Stimulated activated CD8-positive, alpha-beta memory T cell treated with anti-CD3 and anti-CD28 coated beads, Interleukin-12 subunit alpha, Interleukin-12 subunit beta, amount 100 ng/mL, for 4 hours (primary cell): ENCODE data around the gene GPT2.
"Not testable (repeated sequence)": the region's sequence is repeated elsewhere in the genome, so short reads cannot be mapped to it uniquely, and the experiment has no call there.

Experiments used
- DNase-seq: peaks from one replicate; pipeline ENCODE4 v3.0.0-alpha.2; 2020; ENCODE audit warnings: low read depth

Gene GPT2

DNA sequence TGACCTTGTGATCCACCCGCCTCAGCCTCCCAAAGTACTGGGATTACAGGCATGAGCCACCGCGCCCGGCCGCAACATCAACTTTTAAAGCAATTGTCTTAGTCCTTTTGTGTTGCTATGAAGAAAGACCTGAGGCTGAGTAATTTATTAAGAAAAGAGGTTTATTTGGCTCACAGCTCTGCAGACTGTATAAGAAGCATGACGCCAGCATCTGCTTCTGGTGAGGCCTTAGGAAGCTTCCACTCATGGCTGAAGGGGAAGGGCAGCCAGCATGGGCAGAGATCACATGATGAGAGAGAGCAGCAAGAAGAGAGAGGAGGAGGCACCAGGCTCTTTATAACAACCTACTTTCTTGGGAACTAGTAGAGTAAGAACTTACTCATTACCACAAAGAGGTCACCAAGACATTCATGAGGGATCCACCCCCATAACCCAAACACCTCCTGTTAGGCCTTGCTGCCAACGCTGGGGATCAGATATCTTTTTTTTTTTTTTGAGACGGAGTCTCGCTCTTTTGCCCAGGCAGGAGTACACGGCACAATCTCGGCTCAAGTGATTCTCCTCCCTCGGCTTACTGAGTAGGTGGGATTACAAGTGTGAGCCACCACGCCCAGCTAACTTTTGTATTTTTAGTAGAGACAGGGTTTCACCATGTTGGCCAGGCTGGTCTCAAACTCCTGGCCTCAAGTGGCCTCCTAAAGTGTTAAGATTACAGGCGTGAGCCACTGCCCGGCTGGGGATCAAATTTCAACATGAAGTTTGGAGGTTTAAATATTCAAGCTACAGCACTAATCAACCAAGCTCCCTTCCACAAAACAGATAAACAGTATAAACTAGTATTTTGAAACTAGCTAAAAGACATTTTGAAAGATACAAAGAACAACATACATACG is 21.4 kb upstream of the GPT2 start:
- DNase-seq, result no peak

DNA sequence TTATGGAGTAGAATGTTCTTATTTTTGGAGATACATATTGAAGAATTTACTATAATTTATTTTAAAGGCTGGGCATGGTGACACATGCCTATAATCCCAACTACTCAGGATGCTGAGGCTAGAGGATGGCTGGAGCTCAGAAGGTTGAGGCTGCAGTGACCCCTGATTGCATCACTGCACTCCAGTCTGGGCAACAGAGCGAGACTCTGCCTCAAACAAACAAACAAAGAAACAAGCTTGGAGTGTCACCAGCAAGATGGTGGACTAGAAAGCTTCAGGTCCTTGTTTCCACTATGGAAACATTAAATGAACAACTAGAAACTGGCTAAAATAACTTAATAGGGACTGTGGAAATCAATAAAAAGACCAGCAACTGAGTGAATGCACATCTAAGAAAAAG is 17.9 kb upstream of the GPT2 start:
- DNase-seq, result no peak

DNA sequence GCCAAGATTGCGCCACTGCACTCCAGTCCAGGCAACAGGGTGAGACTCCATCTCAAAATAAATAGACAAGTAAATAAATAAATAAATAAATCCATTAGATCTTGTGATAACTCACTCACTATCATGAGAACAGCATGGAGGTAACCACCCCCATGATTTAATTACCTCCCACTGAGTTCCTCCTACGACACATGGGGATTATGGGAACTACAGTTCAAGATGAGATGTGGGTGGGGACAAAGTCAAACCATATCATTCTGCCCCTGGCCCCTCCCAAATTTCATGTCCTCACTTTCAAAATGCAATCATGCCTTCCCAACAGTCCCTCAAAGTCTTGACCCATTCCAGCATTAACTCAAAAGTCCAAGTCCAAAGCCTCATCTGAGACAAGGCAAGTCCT is 16.7 kb upstream of the GPT2 start:
- DNase-seq, result not testable (repeated sequence)

DNA sequence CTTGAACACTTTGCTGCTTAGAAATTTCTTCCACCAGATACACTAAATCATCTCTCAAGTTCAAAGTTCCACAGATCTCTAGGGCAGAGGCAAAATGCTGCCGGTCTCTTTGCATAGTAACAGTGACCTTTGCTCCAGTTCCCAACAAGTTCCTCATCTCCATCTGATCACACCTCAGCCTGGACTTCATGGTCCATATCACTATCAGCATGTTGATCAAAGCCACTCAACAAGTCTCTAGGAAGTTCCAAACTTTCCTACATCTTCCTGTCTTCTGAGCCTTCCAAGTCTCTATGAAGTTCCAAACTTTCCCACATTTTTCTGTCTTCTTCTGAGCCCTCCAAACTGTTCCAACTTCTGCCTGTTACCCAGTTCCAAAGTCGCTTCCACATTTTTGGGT is 15.3 kb upstream of the GPT2 start:
- not testable (repeated sequence) for DNase-seq

DNA sequence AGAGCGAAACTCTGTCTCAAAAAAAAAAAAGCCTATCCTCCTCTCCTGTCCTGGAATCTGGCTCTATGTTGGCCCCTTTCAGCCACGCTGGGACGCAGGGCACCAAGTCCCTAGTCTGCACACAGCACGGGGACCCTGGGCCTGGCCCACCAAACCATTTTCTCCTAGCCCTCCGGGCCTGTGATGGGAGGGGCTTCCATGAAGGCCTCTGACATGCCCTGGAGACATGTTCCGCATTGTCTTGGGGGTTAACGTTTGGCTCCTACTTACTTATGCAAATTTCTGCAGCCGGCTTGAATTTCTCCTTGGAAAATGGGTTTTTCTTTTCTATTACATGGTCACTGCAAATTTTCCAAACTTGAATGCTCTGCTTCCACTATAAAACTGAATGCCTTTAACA is 12.6 kb upstream of the GPT2 start:
- no peak for DNase-seq

DNA sequence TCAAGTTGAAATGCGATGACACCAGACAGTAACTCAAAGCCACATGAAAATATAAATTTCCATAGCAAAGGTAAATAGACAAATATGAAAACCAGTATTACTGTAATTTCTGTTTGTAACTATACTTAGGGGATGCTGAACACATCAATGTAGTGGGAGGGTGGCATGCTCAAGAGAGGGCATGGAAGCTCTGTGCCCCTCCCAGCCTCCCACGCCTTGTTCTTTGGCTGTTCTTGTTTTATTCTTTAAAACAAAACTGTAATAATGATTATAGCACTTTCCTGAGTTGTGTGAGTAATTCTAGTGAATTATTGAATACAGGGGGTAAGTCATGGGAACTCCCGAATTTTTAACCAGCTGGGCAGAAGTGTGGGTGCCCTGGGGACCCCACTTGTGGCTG is 11.0 kb upstream of the GPT2 start:
- DNase-seq, result no peak

DNA sequence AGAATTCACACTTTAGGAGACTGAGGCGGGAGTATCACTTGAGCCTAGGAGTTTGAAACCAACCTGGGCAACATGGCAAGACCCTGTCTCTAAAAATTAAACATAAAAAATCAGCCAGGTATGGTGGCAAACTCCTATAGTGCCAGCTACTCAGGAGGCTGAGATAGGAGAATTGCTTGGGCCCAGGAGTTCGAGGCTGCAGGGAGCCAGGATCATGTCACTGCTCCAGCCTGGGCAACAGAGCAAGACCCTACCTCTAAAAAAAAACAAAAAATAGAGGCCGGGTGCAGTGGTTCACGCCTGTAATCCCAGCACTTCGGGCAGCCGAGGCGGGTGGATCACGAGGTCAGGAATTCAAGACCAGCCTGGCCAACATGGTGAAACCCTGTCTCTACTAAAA is 8.9 kb upstream of the GPT2 start:
- DNase-seq, result no peak

DNA sequence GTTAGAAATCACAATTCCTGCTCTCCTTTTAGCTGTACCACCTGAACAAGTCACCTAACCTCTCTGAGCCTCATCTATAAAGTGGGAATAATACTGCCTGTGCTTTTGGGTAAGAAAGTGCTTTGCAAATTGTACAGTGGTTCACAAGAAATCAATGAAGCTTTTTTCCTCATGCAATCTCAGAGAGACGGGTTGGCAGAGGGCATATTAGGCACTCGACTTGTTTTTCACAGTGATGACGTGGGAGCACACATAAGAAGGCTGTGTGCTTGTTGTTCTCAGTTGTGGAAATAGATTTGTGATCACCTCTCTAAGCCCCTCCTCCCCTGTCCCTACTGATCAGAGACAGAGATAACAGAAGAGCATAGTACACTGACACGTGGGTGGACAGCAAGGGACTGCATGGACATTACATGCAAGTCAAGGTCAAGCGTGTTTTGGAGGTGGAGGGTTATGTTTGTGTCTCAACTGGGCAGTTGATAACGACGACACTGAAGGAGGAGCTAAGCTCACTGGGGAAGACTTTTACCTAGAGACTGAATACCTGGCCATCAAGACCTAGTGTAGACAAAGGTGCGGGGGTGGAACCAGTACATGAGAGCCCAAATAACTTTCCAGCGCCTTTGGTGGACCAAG is 1.7 kb upstream of the GPT2 start:
- no peak for DNase-seq

DNA sequence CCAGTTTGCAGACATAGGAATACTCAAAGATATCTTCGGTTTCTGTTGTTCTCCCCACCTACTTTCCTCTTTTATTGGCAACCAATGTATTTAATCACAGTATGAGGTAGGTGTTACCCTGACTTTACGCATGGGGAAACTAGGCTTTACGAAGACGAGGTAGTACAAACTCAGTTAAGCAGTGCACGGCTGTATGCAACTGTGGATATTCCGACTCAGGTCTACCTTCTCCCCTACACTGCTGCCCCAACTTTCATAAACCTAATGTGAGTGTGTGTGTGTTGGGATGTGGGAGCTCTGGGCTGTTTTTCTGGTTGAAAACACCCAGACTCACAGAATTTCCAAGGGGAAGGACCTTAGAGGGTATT is 1.2 kb upstream of the GPT2 start:
- no peak for DNase-seq

DNA sequence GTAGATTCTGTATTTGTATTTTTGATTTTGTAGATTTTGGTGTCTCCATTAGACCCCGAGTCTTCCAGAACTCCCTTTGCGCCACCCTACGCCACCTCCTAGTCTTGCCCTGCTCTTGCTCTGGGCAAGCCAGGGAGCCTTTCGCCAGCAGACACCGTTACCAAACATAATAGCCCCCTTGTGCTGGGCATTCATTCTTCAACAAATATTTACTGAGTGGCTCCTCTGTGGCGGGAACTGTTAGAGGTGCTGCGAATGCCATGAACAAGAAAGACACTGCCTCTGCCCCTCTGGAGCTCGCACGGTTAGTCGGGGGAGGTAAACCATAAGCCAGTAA is 841 bp upstream of the GPT2 start:
- no peak for DNase-seq

DNA sequence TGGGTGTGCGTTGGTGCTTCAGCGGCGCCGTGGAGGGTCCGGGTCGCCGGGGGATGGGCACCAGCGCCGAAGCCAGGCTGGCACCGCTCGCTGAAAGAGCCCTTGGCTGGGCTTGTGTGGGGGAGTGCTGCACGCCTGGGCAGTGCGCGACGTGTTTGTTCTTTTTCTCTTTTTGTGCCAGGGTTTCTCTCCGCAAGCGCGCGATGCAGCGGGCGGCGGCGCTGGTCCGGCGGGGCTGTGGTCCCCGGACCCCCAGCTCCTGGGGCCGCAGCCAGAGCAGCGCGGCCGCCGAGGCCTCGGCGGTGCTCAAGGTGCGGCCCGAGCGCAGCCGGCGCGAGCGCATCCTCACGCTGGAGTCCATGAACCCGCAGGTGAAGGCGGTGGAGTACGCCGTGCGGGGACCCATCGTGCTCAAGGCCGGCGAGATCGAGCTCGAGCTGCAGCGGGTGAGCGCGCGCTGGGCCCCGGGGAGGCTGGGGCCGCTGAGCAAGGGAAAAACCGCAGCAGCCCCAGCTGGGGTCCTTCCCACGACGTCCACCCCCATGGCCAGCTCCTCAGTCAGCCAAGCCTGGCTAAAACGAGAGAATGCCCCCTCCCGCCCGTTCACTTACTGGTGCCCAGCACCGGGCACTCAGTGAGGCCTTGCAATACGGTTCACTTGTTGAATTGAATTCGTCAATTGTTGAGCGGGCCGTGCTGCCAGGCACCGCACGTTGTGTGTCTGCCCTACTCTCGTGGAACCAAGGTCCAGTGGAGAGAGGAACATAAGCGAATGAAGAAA is 541 bp downstream of the GPT2 start:
- no peak for DNase-seq

DNA sequence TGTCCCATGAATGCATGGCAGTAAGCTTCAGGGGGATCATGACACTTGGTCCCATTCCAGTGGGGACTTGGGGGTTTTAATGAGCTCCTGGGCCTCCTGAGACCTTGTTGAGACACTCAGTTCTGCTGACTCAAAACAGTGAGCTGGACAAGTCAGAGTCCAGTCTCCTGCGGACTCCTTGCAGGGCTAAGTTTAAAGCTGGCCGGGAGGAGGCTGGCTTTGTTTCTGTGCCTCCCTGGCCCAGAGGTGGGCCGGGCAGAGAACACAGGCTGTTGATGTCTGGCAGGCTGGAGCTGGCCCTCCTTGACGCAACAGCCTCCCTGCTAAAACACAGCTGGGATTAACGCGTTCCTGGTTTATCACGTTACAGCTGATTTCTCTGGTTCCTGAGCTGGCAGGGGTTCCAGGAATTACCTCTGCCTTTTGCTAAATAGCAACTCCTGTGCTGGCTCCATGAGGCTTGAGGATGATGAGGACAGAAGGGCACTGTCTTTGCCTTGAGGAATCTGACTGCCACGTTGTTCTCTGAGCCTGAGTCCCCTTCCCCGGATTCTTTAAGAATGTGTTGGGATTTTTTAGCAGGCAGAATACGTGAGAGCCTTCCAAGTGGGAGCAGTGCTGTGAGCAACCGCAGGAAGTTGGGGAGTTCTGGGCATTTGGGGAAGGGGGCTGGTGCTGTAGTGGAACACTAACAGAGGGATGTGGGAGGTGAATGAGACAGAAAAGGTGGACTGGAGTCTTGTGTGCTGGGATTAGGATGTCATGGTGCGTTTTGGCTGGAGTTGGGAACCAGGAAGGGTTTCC is 2.0 kb downstream of the GPT2 start:
- no peak for DNase-seq

DNA sequence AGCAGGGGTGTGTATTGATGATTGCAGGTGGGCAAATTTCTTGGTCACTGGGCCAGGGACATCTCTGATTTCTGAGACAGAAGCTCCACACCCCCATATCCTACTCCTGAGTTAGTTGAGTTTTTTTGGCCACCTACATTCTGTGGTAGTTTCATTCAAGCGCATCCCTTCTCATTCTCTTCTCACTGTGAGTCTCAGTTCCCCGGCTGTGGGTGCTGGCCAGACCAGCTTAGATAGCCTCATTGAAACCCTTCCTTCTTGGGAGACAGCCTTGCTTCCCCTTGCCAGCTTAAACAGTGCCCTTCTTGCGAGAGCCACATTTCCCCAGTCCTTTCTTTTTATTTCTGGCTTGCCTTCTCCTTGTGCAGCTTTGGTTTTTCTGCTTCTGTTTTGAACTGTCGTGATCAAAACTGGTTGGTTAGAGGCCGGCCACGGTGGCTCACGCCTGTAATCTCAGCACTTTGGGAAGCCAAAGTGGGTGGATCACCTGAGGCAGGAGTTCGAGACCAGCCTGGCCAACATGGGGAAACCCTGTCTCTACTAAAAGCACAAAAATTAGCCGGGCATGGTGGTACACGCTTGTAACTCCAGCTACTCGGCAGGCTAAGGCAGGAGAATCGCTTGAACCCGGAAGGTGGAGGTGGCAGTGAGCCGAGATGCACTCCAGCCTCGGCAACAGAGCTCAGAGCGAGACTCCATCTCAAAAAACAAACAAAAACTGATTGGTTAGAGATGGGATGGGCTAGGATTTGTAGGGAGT is 2.8 kb downstream of the GPT2 start:
- no peak for DNase-seq

DNA sequence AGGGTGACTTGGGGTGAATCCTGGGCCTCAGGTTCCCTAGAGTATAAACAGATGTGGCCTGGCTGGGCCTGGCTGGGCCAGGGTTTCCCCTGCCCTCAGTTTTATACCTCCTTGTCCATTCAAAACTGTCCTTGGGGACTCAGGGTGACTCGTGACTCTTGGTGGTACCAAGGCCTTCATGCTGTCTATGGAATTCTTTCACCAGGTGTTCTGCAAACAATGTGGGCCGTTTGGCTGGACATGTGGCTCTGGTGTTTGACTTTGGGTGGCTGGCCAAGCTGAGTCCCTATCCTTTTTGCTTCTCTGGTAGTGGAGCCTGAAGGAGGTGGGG is 3.3 kb downstream of the GPT2 start:
- no peak for DNase-seq

DNA sequence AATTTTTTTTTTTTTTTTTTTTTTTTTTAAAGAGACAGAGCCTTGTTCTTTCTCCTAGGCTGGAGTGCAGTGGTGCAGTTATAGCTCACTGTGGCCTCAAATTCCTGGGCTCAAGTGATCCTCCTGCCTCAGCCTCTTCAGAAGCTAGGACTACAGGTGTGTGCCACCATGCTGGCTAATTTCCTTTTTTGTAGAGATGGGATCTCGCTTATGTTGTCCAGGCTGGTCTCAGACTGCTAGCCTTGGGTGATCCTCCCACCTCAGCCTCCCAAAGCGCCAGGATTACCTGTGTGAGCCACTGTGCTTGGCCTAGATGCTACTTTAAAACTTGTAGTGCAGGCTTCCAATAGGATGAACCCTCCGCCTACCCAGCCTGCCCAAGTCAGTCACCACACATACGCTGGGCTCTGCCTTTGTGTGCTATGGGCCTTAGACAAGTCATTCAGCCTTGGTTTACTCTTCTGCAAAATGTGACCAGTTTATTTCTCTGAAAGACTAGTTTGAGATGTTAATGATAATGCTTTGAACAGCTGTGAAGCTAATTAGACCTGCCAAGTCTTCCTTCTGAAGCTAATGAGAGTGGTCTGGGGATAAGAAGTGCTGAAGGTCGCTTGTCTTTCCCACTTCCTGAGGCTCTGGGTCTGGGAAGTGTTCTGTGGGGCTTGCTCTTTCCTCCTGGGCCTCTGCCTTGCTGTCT is 5.2 kb downstream of the GPT2 start:
- DNase-seq, result no peak

DNA sequence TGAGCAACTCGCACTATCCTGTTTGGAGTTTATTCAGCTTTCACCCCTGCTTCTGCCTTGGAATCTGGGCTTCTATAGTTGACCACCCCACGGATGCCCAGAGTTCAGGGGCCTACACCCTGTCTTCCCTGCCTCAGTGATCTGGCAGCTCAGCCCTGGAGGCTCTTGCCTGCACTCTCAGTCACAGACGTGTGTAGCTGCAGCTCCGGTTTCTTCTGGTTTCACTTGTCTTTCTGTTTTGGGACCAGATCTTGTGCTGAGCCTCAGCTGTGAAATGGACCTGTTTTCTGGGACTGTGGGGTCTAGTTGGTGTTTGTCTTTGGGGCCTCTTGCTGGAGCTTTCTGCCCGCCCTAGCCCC is 5.8 kb downstream of the GPT2 start:
- DNase-seq, result no peak

DNA sequence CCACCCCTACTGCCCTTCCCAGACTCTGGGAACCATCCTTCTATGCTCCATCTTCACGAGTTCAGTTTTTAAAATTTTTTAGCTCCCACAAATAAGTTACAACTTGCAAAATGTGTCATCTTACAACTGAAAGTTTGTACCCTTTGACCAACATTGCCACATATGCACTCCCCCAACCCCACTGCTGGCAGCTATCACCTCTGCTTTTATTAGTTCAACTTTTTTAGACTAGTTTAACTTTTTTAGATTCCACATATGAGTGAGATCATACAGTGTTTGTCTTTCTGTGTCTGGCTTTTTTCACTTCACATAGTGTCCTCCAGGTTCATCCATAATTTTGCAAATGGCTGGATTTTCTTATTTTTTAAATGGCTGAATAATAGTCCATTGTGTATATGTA is 7.7 kb downstream of the GPT2 start:
- no peak for DNase-seq

DNA sequence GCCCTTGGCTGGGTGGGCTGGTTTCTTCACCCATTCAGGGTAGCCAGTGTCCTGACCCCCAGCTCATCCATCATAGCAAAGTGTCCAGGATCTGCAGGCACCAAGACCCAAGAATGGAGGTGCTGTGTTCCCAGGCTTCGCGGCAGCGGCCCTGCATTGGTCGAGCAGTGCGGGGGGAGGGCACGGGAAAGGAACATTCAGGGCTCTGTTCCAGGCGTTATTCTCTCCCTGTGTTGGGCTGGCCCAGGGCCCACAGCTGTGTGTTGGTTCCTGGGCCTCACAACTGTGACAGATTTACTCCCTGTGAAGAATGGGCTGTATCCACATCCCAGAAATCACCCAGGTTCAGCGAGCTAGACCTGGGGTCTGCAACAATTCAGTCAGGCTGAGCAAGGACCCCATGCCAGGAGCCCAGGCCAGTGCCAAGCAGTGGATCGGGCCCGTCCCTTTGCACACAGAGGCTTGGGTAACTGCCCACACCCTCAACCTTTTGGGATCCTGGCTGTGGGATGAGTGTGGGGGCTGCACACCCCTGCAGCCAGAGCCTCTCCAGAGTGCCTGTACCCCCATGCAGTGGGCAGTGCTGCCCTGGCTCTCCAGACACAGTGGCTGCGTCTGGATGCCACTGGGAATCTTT is 10.0 kb downstream of the GPT2 start:
- DNase-seq, result no peak

DNA sequence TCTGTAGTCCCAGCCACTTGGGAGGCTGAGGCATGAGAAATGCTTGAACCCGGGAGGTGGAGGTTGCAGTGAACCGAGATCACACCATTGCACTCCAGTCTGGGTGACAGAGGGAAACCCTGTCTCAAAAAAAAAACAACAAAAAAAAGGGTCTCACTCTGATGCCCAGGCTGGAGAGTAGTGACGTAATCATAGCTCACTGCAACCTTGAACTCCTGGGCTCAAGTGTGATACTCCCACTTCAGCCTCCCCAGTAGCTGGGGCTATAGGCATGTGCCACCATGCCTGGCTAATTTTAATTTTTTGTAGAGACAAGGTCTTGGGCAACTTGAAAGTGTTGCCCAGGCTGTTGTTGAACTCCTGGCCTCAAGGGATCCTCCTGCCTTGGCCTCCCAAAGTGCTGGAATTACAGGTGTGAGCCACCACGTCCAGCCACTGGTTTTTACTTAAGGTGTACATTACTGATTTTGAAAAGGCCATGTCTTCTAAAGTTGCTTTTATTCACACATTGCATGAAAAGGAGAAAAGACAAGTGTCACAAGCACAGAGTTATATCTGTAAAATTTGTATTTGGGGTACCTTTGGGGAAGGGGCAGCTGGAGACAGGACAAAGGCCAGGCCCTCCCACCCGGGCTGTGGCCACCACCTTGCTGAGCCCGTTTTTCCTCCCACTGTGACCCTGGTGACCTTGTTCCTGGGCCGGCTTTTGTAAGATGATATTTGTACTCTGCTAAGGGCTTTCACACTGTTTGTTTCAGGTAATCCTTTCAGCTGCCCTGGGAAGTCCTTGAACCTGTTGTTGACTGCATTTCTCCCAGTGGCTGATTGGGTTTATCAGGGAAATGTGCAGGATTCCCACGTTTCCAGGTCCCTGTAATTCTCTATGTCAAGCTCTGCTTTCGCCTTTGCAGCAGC is 11.5 kb downstream of the GPT2 start:
- DNase-seq, result no peak
